ENCODE measurements around the gene NOC2L. TPM values are rescaled to one million over a fixed set of nuclear protein-coding genes. Genes with fewer than 3 reads are reported as not detected.
"Not testable (repeated sequence)": the region's sequence is repeated elsewhere in the genome, so short reads cannot be mapped to it uniquely, and the experiment has no call there.

NOC2L gene
- total RNA-seq, 1 donor from 2014 or later: 95.5 TPM

GRCh38 chr1:899636-900317 is 59.3 kb downstream of the NOC2L start:
- no peak for TF ChIP-seq CTCF (IDR thresholded peaks at IDR 0.05)
- POLR2A ChIA-PET: no interaction called here
- H3K27ac Mint-ChIP-seq: no peak overlapping the region
- ATAC-seq (ENCODE audit: low read depth) (no peak), DNase-seq (no peak)
- H3K9me3 Mint-ChIP-seq: no peaks in the 10 kb centered on the region
- no peaks in the 10 kb centered on the region for H3K36me3 Mint-ChIP-seq (ENCODE audit: low read depth)
- H3K4me1 Mint-ChIP-seq: peaks cover 5% of the 10 kb centered on the region
- CTCF ChIA-PET: no interaction called here
- intact Hi-C loops (cut with micrococcal nuclease): no loop called here
- peaks cover 40% of the 10 kb centered on the region for H3K27me3 Mint-ChIP-seq
- H3K4me3 Mint-ChIP-seq: no peak overlapping the region

- DNase-seq; POLR2A ChIA-PET; H3K4me3 Mint-ChIP-seq; intact Hi-C loops (cut with micrococcal nuclease); H3K27ac Mint-ChIP-seq; H3K4me1 Mint-ChIP-seq; H3K36me3 Mint-ChIP-seq (ENCODE audit: low read depth); H3K9me3 Mint-ChIP-seq; ATAC-seq (ENCODE audit: low read depth): not testable (repeated sequence)
- CTCF ChIA-PET: interaction anchor here (1.2 kb wide), 1 partner anchor 78 kb away, joined by 3 read pairs; no protein-coding TSS in a partner anchor
- peaks cover 43% of the 10 kb centered on the region for H3K27me3 Mint-ChIP-seq
These were observed 61.1 kb downstream of the NOC2L start for GRCh38 chr1:897951-898350.

DNA sequence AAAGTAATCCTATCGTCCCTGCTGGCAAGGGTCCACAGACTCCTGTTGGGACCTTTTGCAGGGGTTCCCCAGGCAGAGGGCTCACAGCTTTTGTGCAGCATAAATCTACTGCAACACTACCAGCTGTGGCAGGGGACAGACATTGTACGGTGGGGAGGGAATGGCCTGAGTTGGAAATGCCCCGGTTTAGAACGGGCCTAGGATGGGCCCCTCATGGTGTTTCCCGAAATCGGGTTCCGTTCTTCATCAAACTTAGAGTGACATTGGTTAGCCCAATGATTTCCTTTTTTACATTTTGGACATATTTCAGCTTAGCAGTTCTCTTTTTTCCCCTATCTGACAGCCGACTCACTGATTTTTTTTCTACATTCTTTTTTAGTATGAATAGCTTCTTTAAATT is 61.8 kb downstream of the NOC2L start:
- Mint-ChIP-seq H3K4me1 (peaks cover 5% of the 10 kb centered on the region), H3K27me3 (peaks cover 43% of the 10 kb centered on the region), H3K4me3 (no peak overlapping the region), H3K27ac (no peak overlapping the region), H3K36me3 (ENCODE audit: low read depth) (no peaks in the 10 kb centered on the region), H3K9me3 (no peaks in the 10 kb centered on the region)
- CTCF ChIA-PET: interaction anchor here (1.2 kb wide), 1 partner anchor 79 kb away, joined by 3 read pairs; no protein-coding TSS in a partner anchor
- POLR2A ChIA-PET: no interaction called here
- intact Hi-C loops (cut with micrococcal nuclease): no loop called here
- DNase-seq (no peak), ATAC-seq (ENCODE audit: low read depth) (no peak)
- no peak for TF ChIP-seq CTCF (IDR thresholded peaks at IDR 0.05)

Other genes with a start within 250 kb of the NOC2L start
- gene SAMD11, start 35.3 kb downstream of the NOC2L start, total RNA-seq: not detected in 2 replicates
- gene KLHL17, start 1.3 kb upstream of the NOC2L start, total RNA-seq: 15.1 and 16.4 TPM in 2 replicates
- gene PLEKHN1, start 7.2 kb upstream of the NOC2L start, total RNA-seq: 1.3 and 1.4 TPM in 2 replicates
- gene PERM1, start 22.8 kb upstream of the NOC2L start, total RNA-seq: not detected in 2 replicates
- gene HES4, start 40.8 kb upstream of the NOC2L start, total RNA-seq: 0.67 and 1.2 TPM in 2 replicates
- 25.8 and 28.9 TPM in 2 replicates for gene ISG15, start 54.2 kb upstream of the NOC2L start, total RNA-seq
- gene AGRN, start 60.9 kb upstream of the NOC2L start, total RNA-seq: 25.8 and 27.1 TPM in 2 replicates
- not detected in 2 replicates for gene RNF223, start 115.0 kb upstream of the NOC2L start, total RNA-seq
- 20.8 and 26.5 TPM in 2 replicates for gene C1orf159, start 156.8 kb upstream of the NOC2L start, total RNA-seq
- 0.16 TPM in 1 of 2 replicates, not detected in the other for gene TTLL10, start 214.6 kb upstream of the NOC2L start, total RNA-seq
- 36.7 and 37.5 TPM in 2 replicates for gene TNFRSF18, start 247.3 kb upstream of the NOC2L start, total RNA-seq

All from activated B cell treated with CpG ODN at 0.5 μM for 24 hours (primary cell).